GM12864 (cell line): Measurements from ENCODE around the gene SHB.
A peak's percentile ranks its signal among the peaks of the same experiment; 100 is the strongest.
"Not testable (repeated sequence)": the region's sequence is repeated elsewhere in the genome, so short reads cannot be mapped to it uniquely, and the experiment has no call there.

ENCODE experiments used
- DNase-seq: peaks from one replicate; pipeline ENCODE4 v3.0.0-alpha.2; 2011; ENCODE audit warnings: low read depth
- H3K4me3 ChIP-seq: 2 replicates; pipeline ENCODE4 v1.5.1; 2011; ENCODE audit warnings: mild to moderate bottlenecking, low read depth, low read length, control low read depth
- TF ChIP-seq, protein P1 (sequence below): IDR thresholded peaks from 2 replicates; pipeline ENCODE4 v1.5.1; 2011; ENCODE audit warnings: low read depth, mild to moderate bottlenecking, moderate library complexity, low read length, control low read depth, inconsistent platforms; ENCODE audit errors: missing control alignments

The SHB gene

DNA sequence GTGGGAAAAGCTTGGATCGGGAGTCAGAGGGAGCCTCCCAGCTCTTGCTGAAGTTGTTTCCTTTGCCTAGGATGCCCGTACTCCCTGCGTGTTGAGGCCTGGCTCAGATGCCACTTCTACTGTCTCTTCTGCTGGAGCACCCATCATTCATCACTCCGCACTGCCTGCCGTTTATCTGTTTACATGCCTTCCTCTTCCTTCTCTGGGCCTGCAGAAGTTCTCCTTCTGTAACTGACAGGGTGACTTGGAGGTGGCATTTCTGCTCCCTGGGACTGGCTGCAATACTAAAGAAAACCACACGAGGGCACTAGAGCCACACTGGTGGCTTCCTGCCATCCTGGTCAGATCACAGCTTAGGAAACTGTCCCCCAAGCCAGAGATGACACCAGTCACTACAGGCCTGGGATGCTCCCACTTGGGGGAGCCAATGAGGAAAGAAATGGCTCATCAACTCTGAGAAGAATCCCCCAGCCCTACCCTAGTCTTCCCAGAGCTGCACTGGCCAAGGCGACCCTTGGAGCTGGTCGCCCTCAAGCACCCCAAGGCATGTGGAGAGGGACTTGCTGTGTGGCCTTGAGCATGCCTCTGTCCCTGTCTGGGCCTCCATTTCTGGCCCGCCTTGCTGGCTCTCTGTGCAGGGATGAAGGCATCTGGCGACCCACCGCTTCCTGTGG lies 155.4 kb downstream of the SHB start:
- DNase-seq: peak; percentile 35
- H3K4me3 ChIP-seq: no peak overlapping the region
- TF ChIP-seq, protein P1, sequence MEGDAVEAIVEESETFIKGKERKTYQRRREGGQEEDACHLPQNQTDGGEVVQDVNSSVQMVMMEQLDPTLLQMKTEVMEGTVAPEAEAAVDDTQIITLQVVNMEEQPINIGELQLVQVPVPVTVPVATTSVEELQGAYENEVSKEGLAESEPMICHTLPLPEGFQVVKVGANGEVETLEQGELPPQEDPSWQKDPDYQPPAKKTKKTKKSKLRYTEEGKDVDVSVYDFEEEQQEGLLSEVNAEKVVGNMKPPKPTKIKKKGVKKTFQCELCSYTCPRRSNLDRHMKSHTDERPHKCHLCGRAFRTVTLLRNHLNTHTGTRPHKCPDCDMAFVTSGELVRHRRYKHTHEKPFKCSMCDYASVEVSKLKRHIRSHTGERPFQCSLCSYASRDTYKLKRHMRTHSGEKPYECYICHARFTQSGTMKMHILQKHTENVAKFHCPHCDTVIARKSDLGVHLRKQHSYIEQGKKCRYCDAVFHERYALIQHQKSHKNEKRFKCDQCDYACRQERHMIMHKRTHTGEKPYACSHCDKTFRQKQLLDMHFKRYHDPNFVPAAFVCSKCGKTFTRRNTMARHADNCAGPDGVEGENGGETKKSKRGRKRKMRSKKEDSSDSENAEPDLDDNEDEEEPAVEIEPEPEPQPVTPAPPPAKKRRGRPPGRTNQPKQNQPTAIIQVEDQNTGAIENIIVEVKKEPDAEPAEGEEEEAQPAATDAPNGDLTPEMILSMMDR: peak; percentile 98

- no peak for DNase-seq
- TF ChIP-seq, protein P1: no peak
- peak overlapping the region; percentile 50 for H3K4me3 ChIP-seq
Measured at GRCh38 chr9:37911271-37911681, 157.8 kb downstream of the SHB start.

- no peak overlapping the region for H3K4me3 ChIP-seq
- TF ChIP-seq, protein P1: no peak
- DNase-seq: no peak
Measured at GRCh38 chr9:37910271-37910670, 158.8 kb downstream of the SHB start.

GRCh38 chr9:37909836-37910235 lies 159.2 kb downstream of the SHB start:
- not testable (repeated sequence) for DNase-seq, H3K4me3 ChIP-seq

- TF ChIP-seq, protein P1: no peak
- no peak overlapping the region for H3K4me3 ChIP-seq
- DNase-seq: no peak
Measured at GRCh38 chr9:37909326-37909725, 159.7 kb downstream of the SHB start.

DNA sequence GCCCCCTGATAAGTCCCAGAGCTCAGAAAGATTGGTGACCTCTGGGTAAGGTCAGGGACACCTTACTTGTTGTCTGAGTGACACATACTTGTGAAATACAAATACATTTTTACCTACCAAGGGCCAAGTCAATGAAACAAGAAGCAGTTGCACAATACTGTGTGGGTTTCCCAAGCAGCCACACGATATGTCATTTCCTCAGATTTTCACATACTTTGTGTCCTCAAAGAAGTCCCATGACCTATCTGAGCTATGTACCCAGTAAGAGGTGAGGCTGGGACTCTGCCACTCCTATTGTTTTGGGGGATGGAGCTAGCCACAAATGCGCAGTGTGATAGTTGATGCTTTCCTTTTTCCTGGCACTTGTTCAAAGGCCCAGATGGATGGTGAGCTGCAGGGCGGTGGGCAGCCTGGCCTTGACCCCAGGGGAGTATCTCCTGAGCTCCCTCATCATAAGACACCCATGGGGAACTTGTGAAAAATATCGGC lies 160.3 kb downstream of the SHB start:
- no peak overlapping the region for H3K4me3 ChIP-seq
- DNase-seq: no peak
- TF ChIP-seq, protein P1: no peak

DNA sequence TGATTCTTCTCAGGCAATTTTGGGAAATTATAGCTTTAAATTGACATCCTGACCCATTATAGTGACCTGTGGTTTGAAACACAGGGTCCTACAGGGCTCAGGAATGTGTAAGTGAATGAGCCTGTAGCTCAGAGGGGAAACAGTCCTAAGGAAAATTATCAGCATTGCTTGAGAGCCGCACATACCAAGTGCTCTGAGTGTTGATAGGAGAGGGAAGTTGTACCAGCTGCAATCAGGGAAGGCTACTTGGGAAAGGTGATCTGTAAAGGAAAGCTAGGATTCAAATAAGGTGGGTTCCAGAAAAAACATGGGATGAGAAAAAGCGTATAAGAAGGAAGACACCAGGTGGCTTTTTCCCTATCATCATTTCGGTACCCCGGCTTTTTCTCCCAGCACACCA lies 160.7 kb downstream of the SHB start:
- H3K4me3 ChIP-seq: no peak overlapping the region
- TF ChIP-seq, protein P1: no peak
- no peak for DNase-seq
